ENCODE measurements around the gene TCF7L2.

TCF7L2 gene

DNA sequence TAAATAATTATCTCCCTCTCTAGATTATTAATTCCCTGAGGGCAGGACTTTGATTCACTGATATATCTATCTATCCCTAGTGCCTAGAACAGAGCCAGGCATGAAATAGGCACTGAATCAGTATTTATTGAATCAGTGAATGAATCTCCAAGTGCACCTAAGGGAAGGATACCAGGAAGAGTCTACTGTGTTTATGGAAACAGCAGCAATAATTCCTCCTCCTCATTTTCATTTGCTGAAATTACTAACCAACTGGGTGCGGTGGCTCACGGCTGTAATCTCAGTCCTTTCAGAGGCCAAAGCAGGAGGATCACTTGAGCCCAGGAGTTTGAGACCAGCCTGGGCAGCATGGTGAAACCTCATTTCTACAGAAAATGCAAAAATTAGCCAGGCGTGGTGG lies 161.2 kb downstream of the TCF7L2 start:
- Histone ChIP-seq H3K79me2 (ENCODE audit: control insufficient read depth, low read length) (no peaks in the 10 kb centered on the region), H3K27me3 (ENCODE audit: control insufficient read depth, low read length) (no peaks in the 10 kb centered on the region), H3F3A (ENCODE audit: control insufficient read depth, insufficient read depth) (no peaks in the 10 kb centered on the region), H3K27ac (ENCODE audit: low read depth, low read length) (no peak overlapping the region), H3K4me2 (ENCODE audit: low read length) (no peak overlapping the region), H3K9me3 (ENCODE audit: control insufficient read depth, insufficient read depth, low read length) (no peaks in the 10 kb centered on the region), H4K20me1 (ENCODE audit: control insufficient read depth, insufficient read depth, low read depth, low read length) (no peaks in the 10 kb centered on the region; the same call in 1 of the 2 replicates), H3K9me2 (replicated peaks; ENCODE audit: control insufficient read depth, low read length) (no peaks in the 10 kb centered on the region), H3K36me3 (ENCODE audit: control insufficient read depth, low read length) (no peaks in the 10 kb centered on the region), H3K4me1 (ENCODE audit: control insufficient read depth, low read length) (no peaks in the 10 kb centered on the region), H3K4me3 (ENCODE audit: low read length) (no peak overlapping the region)
- no peak for TF ChIP-seq EZH2phosphoT487 (IDR thresholded peaks at IDR 0.05; ENCODE audit: borderline replicate concordance, low read length)
- TF ChIP-seq, protein P1, sequence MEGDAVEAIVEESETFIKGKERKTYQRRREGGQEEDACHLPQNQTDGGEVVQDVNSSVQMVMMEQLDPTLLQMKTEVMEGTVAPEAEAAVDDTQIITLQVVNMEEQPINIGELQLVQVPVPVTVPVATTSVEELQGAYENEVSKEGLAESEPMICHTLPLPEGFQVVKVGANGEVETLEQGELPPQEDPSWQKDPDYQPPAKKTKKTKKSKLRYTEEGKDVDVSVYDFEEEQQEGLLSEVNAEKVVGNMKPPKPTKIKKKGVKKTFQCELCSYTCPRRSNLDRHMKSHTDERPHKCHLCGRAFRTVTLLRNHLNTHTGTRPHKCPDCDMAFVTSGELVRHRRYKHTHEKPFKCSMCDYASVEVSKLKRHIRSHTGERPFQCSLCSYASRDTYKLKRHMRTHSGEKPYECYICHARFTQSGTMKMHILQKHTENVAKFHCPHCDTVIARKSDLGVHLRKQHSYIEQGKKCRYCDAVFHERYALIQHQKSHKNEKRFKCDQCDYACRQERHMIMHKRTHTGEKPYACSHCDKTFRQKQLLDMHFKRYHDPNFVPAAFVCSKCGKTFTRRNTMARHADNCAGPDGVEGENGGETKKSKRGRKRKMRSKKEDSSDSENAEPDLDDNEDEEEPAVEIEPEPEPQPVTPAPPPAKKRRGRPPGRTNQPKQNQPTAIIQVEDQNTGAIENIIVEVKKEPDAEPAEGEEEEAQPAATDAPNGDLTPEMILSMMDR (IDR thresholded peaks at IDR 0.05; ENCODE audit: low read depth, low read length, poor library complexity, severe bottlenecking), result no peak

DNA sequence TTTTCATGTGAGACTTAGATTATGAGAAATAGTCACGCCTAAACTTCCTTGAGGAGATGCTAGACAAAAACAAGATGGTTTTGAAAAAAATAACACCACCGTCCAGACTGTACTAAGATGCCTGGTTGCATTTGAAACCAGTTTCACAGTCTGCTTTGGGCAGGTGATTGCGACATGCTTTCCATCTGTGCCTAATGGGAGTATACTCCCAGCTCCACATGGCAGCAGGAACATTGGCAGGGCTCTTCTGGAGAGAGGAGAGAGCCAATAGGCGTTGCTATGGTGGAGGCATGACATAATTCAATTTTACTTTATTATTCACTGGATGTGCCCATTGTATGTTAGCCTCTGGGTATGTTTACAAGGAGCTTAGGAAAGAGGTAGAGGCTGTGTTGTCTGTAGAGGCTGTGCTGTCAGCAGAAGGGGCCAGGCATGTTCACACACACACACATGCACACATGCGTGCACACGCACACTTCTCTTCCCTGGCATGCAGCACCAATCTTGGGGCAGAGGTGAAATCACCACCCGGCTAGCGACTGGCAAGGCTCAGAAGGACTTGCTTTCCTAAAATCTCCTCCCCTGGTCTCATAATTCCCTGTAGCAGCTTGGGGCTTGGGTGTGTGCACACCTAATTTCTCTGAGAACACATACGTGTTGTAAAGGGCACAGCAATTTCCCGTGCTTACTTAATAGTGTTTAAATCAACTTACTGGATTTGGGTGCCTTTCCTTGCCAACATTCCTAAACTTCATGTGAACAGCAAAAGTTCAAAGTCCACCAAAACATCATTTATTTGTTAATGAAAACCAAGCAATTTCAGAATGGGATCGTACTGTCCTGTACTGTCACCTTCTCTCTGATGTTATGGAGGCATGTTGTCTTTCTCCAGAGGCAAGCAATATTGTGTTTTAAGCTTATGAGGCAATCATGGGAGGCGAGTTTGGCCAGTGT lies 162.1 kb downstream of the TCF7L2 start:
- Histone ChIP-seq H3K4me3 (ENCODE audit: low read length) (no peak overlapping the region), H4K20me1 (ENCODE audit: control insufficient read depth, insufficient read depth, low read depth, low read length) (no peaks in the 10 kb centered on the region), H3K9me3 (ENCODE audit: control insufficient read depth, insufficient read depth, low read length) (no peaks in the 10 kb centered on the region), H3K79me2 (ENCODE audit: control insufficient read depth, low read length) (no peaks in the 10 kb centered on the region), H3K27ac (ENCODE audit: low read depth, low read length) (no peak overlapping the region), H3K4me2 (ENCODE audit: low read length) (no peak overlapping the region), H3K27me3 (ENCODE audit: control insufficient read depth, low read length) (no peaks in the 10 kb centered on the region), H3F3A (ENCODE audit: control insufficient read depth, insufficient read depth) (no peaks in the 10 kb centered on the region), H3K4me1 (ENCODE audit: control insufficient read depth, low read length) (no peaks in the 10 kb centered on the region), H3K36me3 (ENCODE audit: control insufficient read depth, low read length) (no peaks in the 10 kb centered on the region), H3K9me2 (replicated peaks; ENCODE audit: control insufficient read depth, low read length) (no peaks in the 10 kb centered on the region)
- TF ChIP-seq, protein P1 (IDR thresholded peaks at IDR 0.05; ENCODE audit: low read depth, low read length, poor library complexity, severe bottlenecking), result no peak

DNA sequence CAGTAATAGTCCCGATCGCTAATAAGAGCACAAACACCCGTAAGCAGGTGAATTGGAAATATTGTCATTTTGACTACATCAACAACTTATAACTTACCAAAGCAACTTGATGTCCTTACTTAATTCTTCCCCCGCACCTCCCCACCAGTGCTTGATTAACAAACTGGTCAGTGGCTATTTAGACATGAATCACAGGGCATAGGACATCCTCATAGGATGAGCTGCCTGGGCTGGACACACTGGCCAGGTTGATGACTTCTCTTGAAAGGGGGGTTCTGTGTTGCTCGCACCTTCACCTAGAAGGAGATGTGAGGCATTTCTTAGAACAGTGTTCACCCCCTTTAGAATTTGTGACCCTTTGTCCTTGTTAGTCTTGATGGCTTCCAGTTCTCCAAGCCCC lies 163.2 kb downstream of the TCF7L2 start:
- H3K9me3 ChIP-seq (ENCODE audit: control insufficient read depth, insufficient read depth, low read length), result no peaks in the 10 kb centered on the region
- H3K36me3 ChIP-seq (ENCODE audit: control insufficient read depth, low read length), result no peaks in the 10 kb centered on the region
- no peak overlapping the region for H3K4me2 ChIP-seq (ENCODE audit: low read length)

More for the DNA sequence above, 163.2 kb downstream of the TCF7L2 start:
- Histone ChIP-seq H3K4me3 (ENCODE audit: low read length) (no peak overlapping the region), H3F3A (ENCODE audit: control insufficient read depth, insufficient read depth) (no peaks in the 10 kb centered on the region), H3K9me2 (replicated peaks; ENCODE audit: control insufficient read depth, low read length) (no peaks in the 10 kb centered on the region), H3K79me2 (ENCODE audit: control insufficient read depth, low read length) (no peaks in the 10 kb centered on the region), H4K20me1 (ENCODE audit: control insufficient read depth, insufficient read depth, low read depth, low read length) (no peaks in the 10 kb centered on the region), H3K27me3 (ENCODE audit: control insufficient read depth, low read length) (no peaks in the 10 kb centered on the region), H3K27ac (ENCODE audit: low read depth, low read length) (no peak overlapping the region), H3K4me1 (ENCODE audit: control insufficient read depth, low read length) (no peaks in the 10 kb centered on the region)
- TF ChIP-seq, protein P1 (IDR thresholded peaks at IDR 0.05; ENCODE audit: low read depth, low read length, poor library complexity, severe bottlenecking), result no peak
- TF ChIP-seq EZH2phosphoT487 (IDR thresholded peaks at IDR 0.05; ENCODE audit: borderline replicate concordance, low read length), result no peak

Data from DOHH2 (cell line).